HG03060 (cell line): Measurements from ENCODE around the gene UNC119.

ENCODE experiments used
- ATAC-seq: cut with Tn5 transposase; IDR thresholded peaks from one replicate; pipeline ENCODE4 v1.9.1; 2021; ENCODE audit warnings: low read depth, moderate number of reproducible peaks; ENCODE audit not compliant: unreplicated experiment

The UNC119 gene

GRCh38 chr17:28500712-28501379 is 51.6 kb downstream of the UNC119 start:
- no peak for ATAC-seq

- ATAC-seq: no peak
These were observed 52.6 kb downstream of the UNC119 start for GRCh38 chr17:28499684-28500357.

GRCh38 chr17:28499364-28499664 is 53.1 kb downstream of the UNC119 start:
- ATAC-seq: no peak

GRCh38 chr17:28498652-28499363 is 53.6 kb downstream of the UNC119 start:
- no peak for ATAC-seq

GRCh38 chr17:28497931-28498330 is 54.5 kb downstream of the UNC119 start:
- no peak for ATAC-seq
